Neural progenitor cell (in vitro differentiated cells): ENCODE data around the gene LHFPL5. TPM values are rescaled to one million over a fixed set of nuclear protein-coding genes. Genes with fewer than 3 reads are reported as not detected.
A peak's percentile ranks its signal among the peaks of the same experiment; 100 is the strongest.

Experiments
- DNase-seq: peaks from one replicate; pipeline ENCODE4 v3.0.0-alpha.2; 2016; ENCODE audit warnings: low spot score
- H2AFZ ChIP-seq: fragments of 200-600 bp; sonication (generic); replicated peaks from 2 replicates; pipeline ENCODE4 v1.6.1; 2016; ENCODE audit warnings: antibody characterized with exemption
- H3F3A ChIP-seq: fragments of 200-600 bp; sonication (generic); 2 replicates; pipeline ENCODE4 v1.6.1; 2016; ENCODE audit warnings: antibody characterized with exemption, low read depth
- H3K27ac ChIP-seq: fragments of 200-600 bp; sonication (generic); 2 replicates; pipeline ENCODE4 v1.5.1; 2016; ENCODE audit warnings: mild to moderate bottlenecking
- H3K27me3 ChIP-seq: fragments of 200-600 bp; sonication (generic); 2 replicates; pipeline ENCODE4 v1.6.1; 2016; ENCODE audit warnings: mild to moderate bottlenecking, moderate library complexity
- H3K36me3 ChIP-seq: fragments of 200-600 bp; sonication (generic); 2 replicates; pipeline ENCODE4 v1.5.1; 2016
- H3K4me1 ChIP-seq: fragments of 200-600 bp; sonication (generic); 2 replicates; pipeline ENCODE4 v1.6.1; 2016; ENCODE audit warnings: mixed run types
- H3K4me2 ChIP-seq: fragments of 200-600 bp; sonication (generic); 2 replicates; pipeline ENCODE4 v1.6.1; 2016
- H3K4me3 ChIP-seq: fragments of 200-600 bp; sonication (generic); 2 replicates; pipeline ENCODE4 v1.5.1; 2016
- H3K79me2 ChIP-seq: fragments of 200-600 bp; sonication (generic); 2 replicates; pipeline ENCODE4 v1.6.1; 2016; ENCODE audit warnings: low read depth
- H3K9ac ChIP-seq: fragments of 200-600 bp; sonication (generic); 2 replicates; pipeline ENCODE4 v1.6.1; 2016
- H3K9me3 ChIP-seq: fragments of 200-600 bp; sonication (generic); 2 replicates; pipeline ENCODE4 v1.5.1; 2016; ENCODE audit warnings: low read depth
- H4K20me1 ChIP-seq: fragments of 200-600 bp; sonication (generic); 2 replicates; pipeline ENCODE4 v1.6.1; 2016; ENCODE audit warnings: low read depth
- H3K27ac Mint-ChIP-seq: 3 replicates; pipeline ENCODE4 v1.8.0; 2021; ENCODE audit warnings: mixed read lengths
- H3K27me3 Mint-ChIP-seq: 2 replicates; pipeline ENCODE4 v1.8.0; 2022; ENCODE audit warnings: low read depth, mild to moderate bottlenecking, inconsistent platforms, moderate library complexity, mixed read lengths; ENCODE audit not compliant: insufficient read depth
- H3K36me3 Mint-ChIP-seq: 3 replicates; pipeline ENCODE4 v1.8.0; 2021; ENCODE audit warnings: mixed read lengths
- H3K4me1 Mint-ChIP-seq: 3 replicates; pipeline ENCODE4 v1.8.0; 2021; ENCODE audit warnings: mixed read lengths
- H3K4me3 Mint-ChIP-seq: 3 replicates; pipeline ENCODE4 v1.8.0; 2021; ENCODE audit warnings: mild to moderate bottlenecking, moderate library complexity, mixed read lengths
- H3K9me3 Mint-ChIP-seq: 3 replicates; pipeline ENCODE4 v1.8.0; 2020; ENCODE audit warnings: mixed read lengths
- EZH2 ChIP-seq: fragments of 200-600 bp; sonication (generic); IDR thresholded peaks from 2 replicates; pipeline ENCODE4 v1.6.1; 2017; ENCODE audit warnings: antibody characterized with exemption, mild to moderate bottlenecking, moderate library complexity
- EZH2phosphoT487 ChIP-seq: fragments of 200-600 bp; sonication (generic); IDR thresholded peaks from 2 replicates; pipeline ENCODE4 v1.6.1; 2017; ENCODE audit warnings: antibody characterized with exemption
- total RNA-seq: library from RNA; depleted of rRNA; stranded (reverse); fragments of >200 nt; gene quantifications from 2 replicates; pipeline ENCODE4 v1.2.3, GENCODE V29; 2015; ENCODE audit warnings: low replicate concordance
- TF ChIP-seq, protein P1 (sequence below): fragments of 200-600 bp; sonication (generic); IDR thresholded peaks from 2 replicates; pipeline ENCODE4 v1.5.1; 2017; ENCODE audit warnings: antibody characterized with exemption, mild to moderate bottlenecking

The LHFPL5 gene
- total RNA-seq, 1 donor from 2014 or later: not detected

DNA sequence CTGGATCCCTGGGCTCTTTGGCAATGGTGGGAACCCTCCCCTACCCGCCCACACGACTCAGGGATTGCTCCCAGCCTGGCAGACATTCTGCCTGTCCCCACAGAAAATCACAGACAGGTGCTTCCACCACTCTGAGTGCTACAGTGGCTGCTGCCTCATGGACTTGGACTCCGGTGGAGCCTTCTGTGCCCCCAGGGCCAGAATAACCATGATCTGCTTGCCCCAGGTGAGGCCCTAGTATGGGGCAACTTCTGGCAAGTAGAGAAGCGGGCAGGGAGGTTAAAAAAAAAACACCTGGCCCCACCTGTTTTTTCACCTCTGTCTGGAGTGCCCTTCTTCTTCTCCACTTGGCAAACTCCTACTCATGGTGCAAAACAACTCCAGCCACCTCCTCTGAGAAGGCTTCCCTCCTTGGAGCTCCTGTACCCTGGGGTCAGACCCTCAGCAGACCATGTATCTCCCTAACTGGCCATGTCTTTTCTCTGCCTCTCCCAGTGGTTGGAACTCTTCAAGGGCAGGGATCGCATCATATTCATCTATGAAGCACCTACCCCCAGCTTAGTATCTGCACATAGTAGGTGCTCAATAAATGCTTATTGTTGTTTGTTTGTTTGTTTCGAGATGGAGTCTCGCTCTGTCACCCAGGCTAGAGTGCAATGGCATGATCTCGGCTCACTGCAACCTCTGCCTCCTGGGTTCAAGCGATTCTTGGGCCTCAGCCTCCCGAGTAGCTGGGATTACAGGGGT is 27.6 kb upstream of the LHFPL5 start:
- no peaks in the 10 kb centered on the region for H3K36me3 Mint-ChIP-seq
- peaks cover 18% of the 10 kb centered on the region for H3K27me3 Mint-ChIP-seq
- H3K4me1 Mint-ChIP-seq: peaks cover 7% of the 10 kb centered on the region
- no peaks in the 10 kb centered on the region for H3K4me1 ChIP-seq
- no peaks in the 10 kb centered on the region for H3K9me3 ChIP-seq
- no peaks in the 10 kb centered on the region for H3K79me2 ChIP-seq
- H3K27ac ChIP-seq: no peak overlapping the region
- no peak overlapping the region for H3K27ac Mint-ChIP-seq
- TF ChIP-seq, protein P1, sequence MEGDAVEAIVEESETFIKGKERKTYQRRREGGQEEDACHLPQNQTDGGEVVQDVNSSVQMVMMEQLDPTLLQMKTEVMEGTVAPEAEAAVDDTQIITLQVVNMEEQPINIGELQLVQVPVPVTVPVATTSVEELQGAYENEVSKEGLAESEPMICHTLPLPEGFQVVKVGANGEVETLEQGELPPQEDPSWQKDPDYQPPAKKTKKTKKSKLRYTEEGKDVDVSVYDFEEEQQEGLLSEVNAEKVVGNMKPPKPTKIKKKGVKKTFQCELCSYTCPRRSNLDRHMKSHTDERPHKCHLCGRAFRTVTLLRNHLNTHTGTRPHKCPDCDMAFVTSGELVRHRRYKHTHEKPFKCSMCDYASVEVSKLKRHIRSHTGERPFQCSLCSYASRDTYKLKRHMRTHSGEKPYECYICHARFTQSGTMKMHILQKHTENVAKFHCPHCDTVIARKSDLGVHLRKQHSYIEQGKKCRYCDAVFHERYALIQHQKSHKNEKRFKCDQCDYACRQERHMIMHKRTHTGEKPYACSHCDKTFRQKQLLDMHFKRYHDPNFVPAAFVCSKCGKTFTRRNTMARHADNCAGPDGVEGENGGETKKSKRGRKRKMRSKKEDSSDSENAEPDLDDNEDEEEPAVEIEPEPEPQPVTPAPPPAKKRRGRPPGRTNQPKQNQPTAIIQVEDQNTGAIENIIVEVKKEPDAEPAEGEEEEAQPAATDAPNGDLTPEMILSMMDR: no peak
- no peak for TF ChIP-seq EZH2
- no peak for TF ChIP-seq EZH2phosphoT487
- no peaks in the 10 kb centered on the region for H3K9me3 Mint-ChIP-seq
- peak overlapping the region; percentile 80 for H3K4me3 Mint-ChIP-seq
- no peak for DNase-seq
- H3K36me3 ChIP-seq: no peaks in the 10 kb centered on the region
- no peaks in the 10 kb centered on the region for H4K20me1 ChIP-seq
- H3K4me3 ChIP-seq: no peak overlapping the region
- H2AFZ ChIP-seq: no peak overlapping the region
- no peak overlapping the region for H3K9ac ChIP-seq
- H3F3A ChIP-seq: peaks cover 12% of the 10 kb centered on the region
- peaks cover 18% of the 10 kb centered on the region for H3K27me3 ChIP-seq
- H3K4me2 ChIP-seq: peak overlapping the region; percentile 88

DNA sequence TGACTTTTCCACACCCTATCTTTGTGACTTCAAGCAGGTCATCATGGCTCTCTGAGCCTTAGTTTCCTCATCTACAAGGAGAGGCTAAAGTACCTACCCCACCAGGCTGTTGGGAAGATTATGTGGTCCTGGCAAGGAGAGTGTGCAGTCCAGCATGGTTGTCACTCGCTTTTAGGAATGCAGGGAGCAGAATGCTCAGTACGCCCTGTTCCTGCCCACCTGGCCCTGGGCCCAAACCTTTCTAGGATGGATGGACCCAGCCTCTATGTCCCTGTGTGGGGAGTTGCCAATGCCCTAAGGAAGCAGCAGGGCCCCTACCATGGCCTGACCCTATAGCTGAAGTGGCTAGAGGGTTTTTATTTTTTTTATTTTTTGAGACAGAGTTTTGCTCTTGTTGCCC is 26.7 kb upstream of the LHFPL5 start:
- Histone ChIP-seq H2AFZ (no peak overlapping the region), H3K9me3 (no peaks in the 10 kb centered on the region), H3K4me1 (no peaks in the 10 kb centered on the region), H3K27ac (no peak overlapping the region), H4K20me1 (no peaks in the 10 kb centered on the region), H3K4me3 (no peak overlapping the region), H3K36me3 (no peaks in the 10 kb centered on the region), H3F3A (peaks cover 12% of the 10 kb centered on the region), H3K27me3 (peaks cover 18% of the 10 kb centered on the region), H3K9ac (no peak overlapping the region), H3K4me2 (no peak overlapping the region), H3K79me2 (no peaks in the 10 kb centered on the region)
- Mint-ChIP-seq H3K27me3 (peaks cover 19% of the 10 kb centered on the region), H3K27ac (no peak overlapping the region), H3K4me3 (peak overlapping the region; percentile 46), H3K4me1 (peaks cover 7% of the 10 kb centered on the region), H3K9me3 (no peaks in the 10 kb centered on the region), H3K36me3 (no peaks in the 10 kb centered on the region)
- no peak for DNase-seq
- TF ChIP-seq EZH2 (no peak), EZH2phosphoT487 (no peak)
- TF ChIP-seq, protein P1: no peak

DNA sequence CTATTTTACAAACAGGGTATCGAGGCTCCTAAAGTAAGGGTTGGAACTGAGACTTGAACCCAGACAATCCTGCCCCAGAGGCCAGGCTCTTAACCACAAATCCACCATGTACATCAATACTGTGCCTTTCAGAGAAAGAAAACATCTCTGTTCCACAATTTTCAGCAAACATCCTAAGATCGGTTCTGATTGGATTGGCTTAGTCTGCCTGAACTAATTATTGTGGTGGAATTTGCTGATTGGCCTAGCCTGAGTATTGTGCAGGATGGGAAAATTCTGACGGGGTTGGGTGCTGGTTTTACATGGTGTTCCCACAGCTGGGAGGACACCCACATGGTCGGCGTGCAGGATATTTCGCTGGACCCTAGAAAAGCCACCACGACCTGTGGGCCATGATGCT is 24.4 kb upstream of the LHFPL5 start, which contains the start of gene CLPSL1:
Gene CLPSL1, plus strand, starts transcription at position 301 of the 400 bp plus-strand sequence. Its CDS starts 92 bp downstream, at position 393.
- no peaks in the 10 kb centered on the region for H3K9me3 Mint-ChIP-seq
- Histone ChIP-seq H3K4me2 (no peak within 1 kb of the TSS), H3K36me3 (no peaks in the 10 kb centered on the region), H4K20me1 (no peaks in the 10 kb centered on the region), H3K4me3 (no peak within 1 kb of the TSS), H2AFZ (no peak within 1 kb of the TSS), H3K9ac (no peak within 1 kb of the TSS), H3F3A (peaks cover 3% of the 10 kb centered on the region), H3K27me3 (peaks cover 16% of the 10 kb centered on the region), H3K27ac (no peak within 1 kb of the TSS), H3K9me3 (no peaks in the 10 kb centered on the region), H3K79me2 (no peaks in the 10 kb centered on the region), H3K4me1 (no peaks in the 10 kb centered on the region)
- no peak within 1 kb of the TSS for H3K4me3 Mint-ChIP-seq
- H3K27me3 Mint-ChIP-seq: peaks cover 14% of the 10 kb centered on the region
- H3K36me3 Mint-ChIP-seq: no peaks in the 10 kb centered on the region
- peaks cover 6% of the 10 kb centered on the region for H3K4me1 Mint-ChIP-seq
- DNase-seq: no peak
- TF ChIP-seq EZH2 (no peak), EZH2phosphoT487 (no peak)
- TF ChIP-seq, protein P1: no peak
- no peak within 1 kb of the TSS for H3K27ac Mint-ChIP-seq
